HEK293 (cell line): ENCODE results near the gene FAM184A.

ENCODE experiments used
- BCL11B ChIP-seq: fragments of 450-650 bp; formaldehyde crosslinking; IDR thresholded peaks from 2 replicates; pipeline ENCODE4 v1.5.1; 2016; ENCODE audit warnings: low read depth, missing biosample characterization, missing genetic modification characterization
- CTCF ChIP-seq: fragments of 450-650 bp; formaldehyde crosslinking; IDR thresholded peaks from 2 replicates; pipeline ENCODE4 v1.5.1; 2016; ENCODE audit warnings: missing biosample characterization, missing genetic modification characterization
- ELK4 ChIP-seq: IDR thresholded peaks from 2 replicates; pipeline ENCODE4 v1.6.1; 2011; ENCODE audit warnings: mild to moderate bottlenecking, low read depth, low read length, borderline replicate concordance
- FEZF1 ChIP-seq: fragments of 450-650 bp; formaldehyde crosslinking; IDR thresholded peaks from 2 replicates; pipeline ENCODE4 v1.5.1; 2016; ENCODE audit warnings: missing biosample characterization, missing genetic modification characterization
- GFI1B ChIP-seq: fragments of 450-650 bp; formaldehyde crosslinking; IDR thresholded peaks from 2 replicates; pipeline ENCODE4 v1.5.1; 2016; ENCODE audit warnings: missing biosample characterization, missing genetic modification characterization
- HOXD13 ChIP-seq: sonication (generic); formaldehyde crosslinking; IDR thresholded peaks from 2 replicates; pipeline ENCODE4 v1.8.0; 2022; ENCODE audit warnings: missing genetic modification reagents, borderline replicate concordance
- KLF8 ChIP-seq: fragments of 450-650 bp; formaldehyde crosslinking; IDR thresholded peaks from 2 replicates; pipeline ENCODE4 v1.5.1; 2016; ENCODE audit warnings: missing biosample characterization, missing genetic modification characterization
- PRDM6 ChIP-seq: fragments of 450-650 bp; formaldehyde crosslinking; IDR thresholded peaks from 2 replicates; pipeline ENCODE4 v1.5.1; 2017; ENCODE audit warnings: missing biosample characterization, missing genetic modification characterization
- RBAK ChIP-seq: fragments of 450-650 bp; formaldehyde crosslinking; IDR thresholded peaks from 2 replicates; pipeline ENCODE4 v1.5.1; 2016; ENCODE audit warnings: missing biosample characterization, missing genetic modification characterization
- ZBTB48 ChIP-seq: fragments of 450-650 bp; formaldehyde crosslinking; IDR thresholded peaks from 2 replicates; pipeline ENCODE4 v1.5.1; 2016; ENCODE audit warnings: missing biosample characterization, missing genetic modification characterization
- ZNF132 ChIP-seq: fragments of 450-650 bp; formaldehyde crosslinking; IDR thresholded peaks from 2 replicates; pipeline ENCODE4 v1.5.1; 2017; ENCODE audit warnings: missing biosample characterization, missing genetic modification characterization, borderline replicate concordance
- ZNF133 ChIP-seq: fragments of 450-650 bp; formaldehyde crosslinking; IDR thresholded peaks from 2 replicates; pipeline ENCODE4 v1.5.1; 2016; ENCODE audit warnings: missing biosample characterization, missing genetic modification characterization
- ZNF140 ChIP-seq: fragments of 450-650 bp; formaldehyde crosslinking; IDR thresholded peaks from 2 replicates; pipeline ENCODE4 v1.5.1; 2016; ENCODE audit warnings: missing biosample characterization, missing genetic modification characterization
- ZNF184 ChIP-seq: fragments of 450-650 bp; IDR thresholded peaks from 2 replicates; pipeline ENCODE4 v1.5.1; 2018; ENCODE audit warnings: missing biosample characterization, mild to moderate bottlenecking, missing genetic modification characterization
- ZNF202 ChIP-seq: fragments of 450-650 bp; formaldehyde crosslinking; IDR thresholded peaks from 2 replicates; pipeline ENCODE4 v1.5.1; 2016; ENCODE audit warnings: missing biosample characterization, missing genetic modification characterization, borderline replicate concordance
- ZNF211 ChIP-seq: fragments of 450-650 bp; formaldehyde crosslinking; IDR thresholded peaks from 2 replicates; pipeline ENCODE4 v1.5.1; 2016; ENCODE audit warnings: low read depth, missing biosample characterization, missing genetic modification characterization
- ZNF266 ChIP-seq: fragments of 450-650 bp; formaldehyde crosslinking; IDR thresholded peaks from 2 replicates; pipeline ENCODE4 v1.5.1; 2016; ENCODE audit warnings: missing biosample characterization, missing genetic modification characterization, low read depth
- ZNF292 ChIP-seq: fragments of 450-650 bp; formaldehyde crosslinking; IDR thresholded peaks from 2 replicates; pipeline ENCODE4 v1.5.1; 2016; ENCODE audit warnings: low read depth, missing biosample characterization, missing genetic modification characterization, borderline replicate concordance
- ZNF335 ChIP-seq: fragments of 450-650 bp; formaldehyde crosslinking; conservative IDR thresholded peaks from 2 replicates; pipeline ENCODE4 v1.5.1; 2016; ENCODE audit warnings: missing biosample characterization, missing genetic modification characterization
- ZNF362 ChIP-seq: fragments of 450-650 bp; formaldehyde crosslinking; IDR thresholded peaks from 2 replicates; pipeline ENCODE4 v1.5.1; 2016; ENCODE audit warnings: missing biosample characterization, missing genetic modification characterization
- ZNF433 ChIP-seq: fragments of 450-650 bp; formaldehyde crosslinking; IDR thresholded peaks from 2 replicates; pipeline ENCODE4 v1.5.1; 2016; ENCODE audit warnings: missing biosample characterization, missing genetic modification characterization, low read depth
- ZNF488 ChIP-seq: fragments of 450-650 bp; formaldehyde crosslinking; IDR thresholded peaks from 2 replicates; pipeline ENCODE4 v1.5.1; 2016; ENCODE audit warnings: missing biosample characterization, missing genetic modification characterization
- ZNF544 ChIP-seq: fragments of 450-650 bp; formaldehyde crosslinking; IDR thresholded peaks from 2 replicates; pipeline ENCODE4 v1.5.0; 2017; ENCODE audit warnings: missing biosample characterization, missing genetic modification characterization
- ZNF549 ChIP-seq: fragments of 450-650 bp; IDR thresholded peaks from 2 replicates; pipeline ENCODE4 v1.5.1; 2018; ENCODE audit warnings: missing biosample characterization, missing genetic modification characterization, mild to moderate bottlenecking, inconsistent platforms, moderate library complexity
- ZNF560 ChIP-seq: fragments of 450-650 bp; formaldehyde crosslinking; IDR thresholded peaks from 2 replicates; pipeline ENCODE4 v1.5.1; 2017; ENCODE audit warnings: missing biosample characterization, missing genetic modification characterization, borderline replicate concordance
- ZNF639 ChIP-seq: fragments of 450-650 bp; formaldehyde crosslinking; IDR thresholded peaks from 2 replicates; pipeline ENCODE4 v1.5.1; 2016; ENCODE audit warnings: missing biosample characterization, missing genetic modification characterization
- ZNF660 ChIP-seq: fragments of 450-650 bp; IDR thresholded peaks from 2 replicates; pipeline ENCODE4 v1.5.1; 2018; ENCODE audit warnings: missing biosample characterization, mild to moderate bottlenecking, missing genetic modification characterization
- ZNF670 ChIP-seq: fragments of 450-650 bp; formaldehyde crosslinking; IDR thresholded peaks from 2 replicates; pipeline ENCODE4 v1.5.1; 2016; ENCODE audit warnings: missing biosample characterization, missing genetic modification characterization, low read depth
- ZNF768 ChIP-seq: fragments of 450-650 bp; formaldehyde crosslinking; IDR thresholded peaks from 2 replicates; pipeline ENCODE4 v1.5.1; 2018; ENCODE audit warnings: missing biosample characterization, mild to moderate bottlenecking, missing genetic modification characterization
- ZNF843 ChIP-seq: fragments of 450-650 bp; formaldehyde crosslinking; IDR thresholded peaks from 2 replicates; pipeline ENCODE4 v1.5.1; 2016; ENCODE audit warnings: missing biosample characterization, missing genetic modification characterization
- ZSCAN18 ChIP-seq: fragments of 450-650 bp; formaldehyde crosslinking; IDR thresholded peaks from 2 replicates; pipeline ENCODE4 v1.5.1; 2016; ENCODE audit warnings: missing biosample characterization, missing genetic modification characterization

The FAM184A gene

GRCh38 chr6:119077643-119078375, 655 bp downstream of the FAM184A start (continued):
- TF ChIP-seq BCL11B (tag by site-specific recombination) (peak; percentile 66; the same call in 1 of the 2 replicates), ZNF549 (no peak), ZNF639 (tag by site-specific recombination) (no peak), ZNF184 (tag by site-specific recombination) (no peak), ZNF768 (tag by site-specific recombination) (no peak), ZNF660 (tag by site-specific recombination) (no peak; the same call in 1 of the 2 replicates), ZNF140 (tag by site-specific recombination) (no peak), ZNF133 (tag by site-specific recombination) (no peak), KLF8 (no peak), ZNF292 (tag by site-specific recombination) (no peak), RBAK (no peak), ZNF202 (no peak), ZNF670 (tag by site-specific recombination) (no peak), ZNF488 (tag by site-specific recombination) (no peak), ZBTB48 (tag by site-specific recombination) (peak; percentile 56), ZNF362 (tag by site-specific recombination) (no peak), PRDM6 (tag by site-specific recombination) (0 out of 2 replicates have a peak, but pooled peaks have one; percentile 14), FEZF1 (tag by site-specific recombination) (peak; percentile 17; the same call in 1 of the 2 replicates), CTCF (tag by site-specific recombination) (peak; percentile 98), ZNF211 (tag by site-specific recombination) (no peak), ZNF544 (tag by site-specific recombination) (no peak), GFI1B (tag by site-specific recombination) (no peak), ZNF560 (no peak), ZNF335 (tag by site-specific recombination) (peak; percentile 73), ZNF132 (tag by site-specific recombination) (no peak), HOXD13 (no peak), ELK4 (no peak), ZSCAN18 (no peak), ZNF433 (tag by site-specific recombination) (no peak), ZNF266 (no peak), ZNF843 (tag by site-specific recombination) (no peak)
